HEK293T (cell line): Measurements from ENCODE around the gene SLC25A42.

Source experiments
- SP1 ChIP-seq: fragments of 450-650 bp; IDR thresholded peaks from 2 replicates; pipeline ENCODE4 v1.6.1; 2017
- TF ChIP-seq, protein P1 (sequence below): fragments of 450-650 bp; IDR thresholded peaks from 2 replicates; pipeline ENCODE4 v1.6.1; 2016

DNA sequence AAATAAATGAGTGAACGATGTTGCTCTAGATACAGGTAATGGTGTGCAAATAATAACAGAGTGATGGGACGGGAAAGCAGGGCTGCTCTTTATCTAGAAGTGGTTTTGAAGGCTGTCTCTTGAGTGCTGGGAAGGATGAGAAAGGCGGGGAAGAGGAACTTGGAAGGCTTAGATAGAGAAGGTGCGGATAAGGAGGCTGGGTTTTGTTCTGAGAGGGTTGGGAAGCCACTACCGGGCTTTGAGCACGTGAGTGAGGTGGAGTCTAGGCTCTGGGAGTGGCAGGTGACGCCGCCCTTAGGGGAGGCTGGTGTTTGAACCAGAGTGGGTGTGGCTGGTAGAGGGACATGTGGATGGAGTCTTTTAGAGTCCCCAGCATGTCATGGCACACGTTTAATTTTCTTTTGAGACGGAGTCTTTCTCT lies 29.6 kb upstream of the SLC25A42 start:
- TF ChIP-seq, protein P1, sequence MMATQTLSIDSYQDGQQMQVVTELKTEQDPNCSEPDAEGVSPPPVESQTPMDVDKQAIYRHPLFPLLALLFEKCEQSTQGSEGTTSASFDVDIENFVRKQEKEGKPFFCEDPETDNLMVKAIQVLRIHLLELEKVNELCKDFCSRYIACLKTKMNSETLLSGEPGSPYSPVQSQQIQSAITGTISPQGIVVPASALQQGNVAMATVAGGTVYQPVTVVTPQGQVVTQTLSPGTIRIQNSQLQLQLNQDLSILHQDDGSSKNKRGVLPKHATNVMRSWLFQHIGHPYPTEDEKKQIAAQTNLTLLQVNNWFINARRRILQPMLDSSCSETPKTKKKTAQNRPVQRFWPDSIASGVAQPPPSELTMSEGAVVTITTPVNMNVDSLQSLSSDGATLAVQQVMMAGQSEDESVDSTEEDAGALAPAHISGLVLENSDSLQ, result peak; percentile 92
- no peak for TF ChIP-seq SP1
